ENCODE measurements around the gene APC2. TPM values are rescaled to one million over a fixed set of nuclear protein-coding genes. Genes with fewer than 3 reads are reported as not detected.

The APC2 gene
- total RNA-seq, 1 donor from 2014 or later, result 0.12 TPM

DNA sequence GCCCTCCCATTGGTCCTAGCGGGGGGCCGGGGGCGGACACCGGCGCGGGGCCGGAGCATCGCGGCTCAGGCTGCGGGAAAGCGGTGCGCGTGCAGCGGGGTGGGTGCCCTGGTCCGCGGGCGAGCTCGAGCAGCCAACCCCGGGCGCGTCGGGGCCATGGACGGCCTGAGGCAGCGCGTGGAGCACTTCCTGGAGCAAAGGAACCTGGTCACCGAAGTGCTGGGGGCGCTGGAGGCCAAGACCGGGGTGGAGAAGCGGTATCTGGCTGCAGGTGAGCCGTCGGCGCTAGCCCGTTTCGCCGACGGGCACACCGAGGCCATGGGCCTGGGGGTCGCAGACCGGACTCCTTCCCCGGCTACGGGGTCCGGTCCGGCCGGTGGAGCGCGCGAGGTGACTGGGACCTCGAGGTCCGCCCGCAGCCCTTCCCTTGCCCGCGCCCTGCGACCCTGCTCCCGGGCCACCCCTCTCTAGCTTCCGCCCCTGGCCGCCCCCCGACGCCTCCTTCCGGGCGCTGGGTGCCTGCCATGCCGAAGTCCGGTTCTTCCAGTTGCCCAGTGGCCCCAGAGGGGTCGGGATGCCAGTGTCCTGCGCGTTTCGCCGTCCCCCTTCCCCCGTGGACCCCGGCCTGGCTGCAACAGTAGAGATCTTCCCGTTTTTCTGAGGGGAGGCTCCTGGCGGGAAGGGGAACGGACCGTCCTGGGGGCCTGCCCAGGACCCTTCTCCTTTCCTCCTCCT lies 41.4 kb downstream of the APC2 start, which contains the start of gene REEP6:
Gene REEP6, plus strand, starts transcription at position 68 of the 735 bp plus-strand sequence. Its CDS starts 89 bp downstream, at position 157.
- H3K27ac ChIP-seq, result peak within 1 kb of the TSS; percentile 71
- no peak for DNase-seq
- H3K9me3 ChIP-seq, result no peaks in the 10 kb centered on the region
- TF ChIP-seq, protein P1, sequence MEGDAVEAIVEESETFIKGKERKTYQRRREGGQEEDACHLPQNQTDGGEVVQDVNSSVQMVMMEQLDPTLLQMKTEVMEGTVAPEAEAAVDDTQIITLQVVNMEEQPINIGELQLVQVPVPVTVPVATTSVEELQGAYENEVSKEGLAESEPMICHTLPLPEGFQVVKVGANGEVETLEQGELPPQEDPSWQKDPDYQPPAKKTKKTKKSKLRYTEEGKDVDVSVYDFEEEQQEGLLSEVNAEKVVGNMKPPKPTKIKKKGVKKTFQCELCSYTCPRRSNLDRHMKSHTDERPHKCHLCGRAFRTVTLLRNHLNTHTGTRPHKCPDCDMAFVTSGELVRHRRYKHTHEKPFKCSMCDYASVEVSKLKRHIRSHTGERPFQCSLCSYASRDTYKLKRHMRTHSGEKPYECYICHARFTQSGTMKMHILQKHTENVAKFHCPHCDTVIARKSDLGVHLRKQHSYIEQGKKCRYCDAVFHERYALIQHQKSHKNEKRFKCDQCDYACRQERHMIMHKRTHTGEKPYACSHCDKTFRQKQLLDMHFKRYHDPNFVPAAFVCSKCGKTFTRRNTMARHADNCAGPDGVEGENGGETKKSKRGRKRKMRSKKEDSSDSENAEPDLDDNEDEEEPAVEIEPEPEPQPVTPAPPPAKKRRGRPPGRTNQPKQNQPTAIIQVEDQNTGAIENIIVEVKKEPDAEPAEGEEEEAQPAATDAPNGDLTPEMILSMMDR (IDR thresholded peaks at IDR 0.05), result no peak
- H3K27me3 ChIP-seq (ENCODE audit: low read depth), result peaks cover 12% of the 10 kb centered on the region
- no peak for ATAC-seq
- H3K4me1 ChIP-seq, result peaks cover 16% of the 10 kb centered on the region
- no peaks in the 10 kb centered on the region for H3K36me3 ChIP-seq
- intact Hi-C loops (cut with DNase I), result no loop called here
- H3K4me3 ChIP-seq, result peak within 1 kb of the TSS; percentile 69

DNA sequence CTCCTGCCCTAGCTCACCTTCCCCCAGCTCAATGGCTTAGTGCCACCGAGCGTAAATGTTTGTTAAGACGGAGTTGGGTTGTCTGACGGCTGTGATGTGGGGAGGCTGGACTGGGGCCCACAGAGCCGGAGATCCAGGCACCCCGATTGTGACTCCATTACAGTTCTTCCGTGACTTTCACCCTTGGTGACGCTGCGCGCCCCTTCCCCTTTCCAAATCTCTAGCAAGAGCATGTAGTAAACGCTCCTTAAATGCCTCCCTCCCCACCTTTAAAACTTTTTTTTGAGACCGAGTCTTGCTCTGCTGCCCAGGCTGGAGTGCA lies 41.9 kb downstream of the APC2 start:
- no peaks in the 10 kb centered on the region for H3K36me3 ChIP-seq
- H3K4me1 ChIP-seq, result peaks cover 16% of the 10 kb centered on the region
- no peaks in the 10 kb centered on the region for H3K9me3 ChIP-seq
- intact Hi-C loops (cut with DNase I), result no loop called here
- no peak overlapping the region for H3K27ac ChIP-seq
- peaks cover 14% of the 10 kb centered on the region for H3K27me3 ChIP-seq (ENCODE audit: low read depth)
- TF ChIP-seq, protein P1 (IDR thresholded peaks at IDR 0.05), result no peak
- DNase-seq (no peak), ATAC-seq (no peak)
- H3K4me3 ChIP-seq, result peak overlapping the region; percentile 69

DNA sequence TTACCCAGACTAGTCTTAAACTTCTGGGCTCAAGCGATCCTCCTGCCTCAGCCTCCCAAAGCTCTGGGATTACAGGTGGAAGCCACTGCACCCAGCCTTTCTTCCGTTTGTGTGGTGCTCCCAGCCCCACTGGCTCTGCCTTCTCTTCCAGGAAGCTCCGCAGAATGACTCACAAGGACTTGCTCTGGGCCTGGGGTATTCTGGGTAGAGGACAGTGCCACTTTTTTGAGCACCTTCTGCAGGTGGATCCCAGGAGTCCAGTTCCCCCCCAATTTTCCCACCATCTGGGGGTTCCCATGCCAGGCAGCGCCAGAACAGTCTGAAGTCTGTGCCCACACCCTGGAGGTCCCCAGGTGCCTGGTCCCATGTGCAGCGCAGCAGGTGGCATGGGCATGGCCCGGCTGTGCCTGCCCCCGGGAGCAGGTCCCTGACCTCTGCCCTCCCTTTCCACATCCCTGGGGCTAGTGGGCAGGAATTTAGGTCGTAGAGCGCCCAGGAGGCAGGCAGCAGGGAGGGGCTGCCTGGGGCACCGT lies 42.6 kb downstream of the APC2 start:
- intact Hi-C loops (cut with DNase I), result no loop called here
- H3K27me3 ChIP-seq (ENCODE audit: low read depth), result peaks cover 22% of the 10 kb centered on the region
- ATAC-seq, result no peak
- no peaks in the 10 kb centered on the region for H3K9me3 ChIP-seq
- TF ChIP-seq, protein P1 (IDR thresholded peaks at IDR 0.05), result no peak
- H3K36me3 ChIP-seq, result no peaks in the 10 kb centered on the region
- H3K4me1 ChIP-seq, result peaks cover 16% of the 10 kb centered on the region
- no peak overlapping the region for H3K27ac ChIP-seq
- DNase-seq, result no peak
- H3K4me3 ChIP-seq, result no peak overlapping the region

DNA sequence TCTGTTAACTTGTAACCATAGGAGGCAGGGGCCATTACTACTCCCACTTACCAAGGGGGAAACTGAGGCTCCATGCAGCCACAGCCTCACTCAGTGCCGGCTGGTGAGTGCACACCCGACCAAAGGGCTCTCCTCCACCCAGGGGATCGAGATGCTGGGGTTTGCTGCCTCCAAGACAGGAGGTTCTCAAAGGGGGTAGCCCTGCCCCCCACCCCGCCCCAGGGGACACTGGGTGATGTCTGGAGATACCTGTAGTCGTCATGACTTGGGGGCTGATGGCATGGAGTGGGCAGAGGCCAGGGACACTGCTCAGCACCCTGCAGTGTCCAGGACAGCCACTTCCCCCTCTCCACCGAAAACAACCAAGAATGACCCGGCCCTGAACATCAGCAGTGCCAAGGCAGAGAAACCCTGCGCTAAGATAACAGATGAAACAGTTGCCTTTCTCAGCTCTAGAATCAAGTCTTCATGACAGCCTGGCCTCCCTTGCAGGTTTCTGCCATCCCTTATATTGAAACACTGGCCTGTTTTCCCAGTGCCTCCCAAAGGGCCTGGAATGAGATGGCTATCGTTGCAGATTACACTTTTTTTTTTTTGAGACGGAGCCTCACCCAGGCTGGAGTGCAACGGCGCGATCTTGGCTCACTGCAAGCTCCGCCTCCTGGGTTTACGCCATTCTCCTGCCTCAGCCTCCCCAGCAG lies 44.3 kb downstream of the APC2 start:
- H3K9me3 ChIP-seq, result no peaks in the 10 kb centered on the region
- DNase-seq (no peak), ATAC-seq (no peak)
- H3K36me3 ChIP-seq, result no peaks in the 10 kb centered on the region
- H3K4me1 ChIP-seq, result peaks cover 16% of the 10 kb centered on the region
- peaks cover 30% of the 10 kb centered on the region for H3K27me3 ChIP-seq (ENCODE audit: low read depth)
- intact Hi-C loops (cut with DNase I), result no loop called here
- TF ChIP-seq, protein P1 (IDR thresholded peaks at IDR 0.05), result no peak
- H3K4me3 ChIP-seq, result no peak overlapping the region
- H3K27ac ChIP-seq, result no peak overlapping the region

DNA sequence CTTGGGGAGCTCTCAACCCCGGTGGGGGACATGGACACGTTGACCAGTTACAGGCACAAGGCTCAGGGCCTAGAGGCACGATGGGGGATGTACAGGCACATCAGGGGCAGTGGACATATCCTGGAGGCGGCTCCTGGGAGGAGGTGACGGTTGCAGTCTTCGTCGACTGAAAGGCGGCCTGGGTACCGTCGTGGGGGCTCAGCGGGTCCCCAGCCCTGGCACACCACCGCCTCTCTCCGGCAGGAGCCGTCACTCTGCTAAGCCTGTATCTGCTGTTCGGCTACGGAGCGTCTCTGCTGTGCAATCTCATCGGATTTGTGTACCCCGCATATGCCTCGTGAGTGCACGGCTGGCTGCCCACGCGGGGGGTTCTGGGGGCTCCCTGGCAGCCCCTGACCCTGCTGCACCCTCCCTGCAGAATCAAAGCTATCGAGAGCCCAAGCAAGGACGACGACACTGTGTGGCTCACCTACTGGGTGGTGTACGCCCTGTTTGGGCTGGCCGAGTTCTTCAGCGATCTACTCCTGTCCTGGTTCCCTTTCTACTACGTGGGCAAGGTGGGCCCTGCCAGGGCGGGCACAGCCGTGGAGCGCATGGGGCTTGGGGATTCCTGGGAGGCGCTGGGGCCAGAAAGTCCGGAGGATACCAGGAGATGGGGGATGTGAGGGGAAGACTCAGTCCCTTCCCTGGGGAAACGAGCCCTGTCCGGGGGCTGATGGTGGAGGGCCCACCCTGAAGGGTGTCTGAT lies 45.3 kb downstream of the APC2 start:
- Histone ChIP-seq H3K27ac (no peak overlapping the region), H3K27me3 (ENCODE audit: low read depth) (peaks cover 30% of the 10 kb centered on the region), H3K9me3 (no peaks in the 10 kb centered on the region), H3K36me3 (no peaks in the 10 kb centered on the region), H3K4me1 (peaks cover 9% of the 10 kb centered on the region), H3K4me3 (no peak overlapping the region)
- ATAC-seq (no peak), DNase-seq (no peak)
- TF ChIP-seq, protein P1 (IDR thresholded peaks at IDR 0.05), result no peak
- intact Hi-C loops (cut with DNase I), result no loop called here

All from lower lobe of right lung (tissue), 2 donors.